Activated CD8-positive, alpha-beta memory T cell treated with anti-CD3 and anti-CD28 coated beads for 36 hours (primary cell): ENCODE results near the gene SAMD4A. TPM values are rescaled to one million over a fixed set of nuclear protein-coding genes. Genes with fewer than 3 reads are reported as not detected.
"Not testable (repeated sequence)": the region's sequence is repeated elsewhere in the genome, so short reads cannot be mapped to it uniquely, and the experiment has no call there.

Experiments
- CTCF ChIA-PET: fragments of 350-600 bp; sonication (Branson Sonifier 250); formaldehyde crosslinking; loops from one replicate; lab custom pipeline; 2021; ENCODE audit warnings: antibody characterized with exemption; lab: Charles Lee
- POLR2A ChIA-PET: fragments of 350-600 bp; sonication (Branson Sonifier 250); formaldehyde crosslinking; loops from one replicate; lab custom pipeline; 2021; ENCODE audit warnings: antibody characterized with exemption; lab: Charles Lee
- total RNA-seq, 2 experiments: library from RNA; stranded (reverse); gene quantifications; one replicate each; pipeline ENCODE4 v1.2.3, GENCODE V29; 2021

The SAMD4A gene
- total RNA-seq, 2 experiments from 2014 or later, result 4.0 to 4.8 TPM

DNA sequence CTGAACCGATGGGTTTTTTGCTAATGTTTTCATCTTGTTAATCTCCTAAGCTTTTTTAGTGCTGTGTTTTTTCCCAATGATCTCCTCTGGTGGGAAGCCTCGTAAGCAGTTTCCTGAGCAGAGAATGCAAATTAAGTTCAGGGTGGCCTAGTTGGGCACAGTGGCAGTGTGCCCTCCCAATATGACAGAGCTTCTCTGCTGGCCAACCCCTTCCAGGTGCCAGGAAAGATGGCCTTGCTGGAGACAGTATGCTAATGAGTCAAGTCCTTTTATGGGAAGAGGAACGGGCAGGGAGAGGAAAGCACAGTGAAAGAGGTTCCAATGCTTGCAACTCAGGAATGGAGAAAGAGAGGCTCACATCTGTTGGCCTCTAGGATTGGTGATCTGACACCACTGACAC lies 219.9 kb downstream of the SAMD4A start:
- ChIA-PET CTCF (no interaction called here), POLR2A (no interaction called here)

DNA sequence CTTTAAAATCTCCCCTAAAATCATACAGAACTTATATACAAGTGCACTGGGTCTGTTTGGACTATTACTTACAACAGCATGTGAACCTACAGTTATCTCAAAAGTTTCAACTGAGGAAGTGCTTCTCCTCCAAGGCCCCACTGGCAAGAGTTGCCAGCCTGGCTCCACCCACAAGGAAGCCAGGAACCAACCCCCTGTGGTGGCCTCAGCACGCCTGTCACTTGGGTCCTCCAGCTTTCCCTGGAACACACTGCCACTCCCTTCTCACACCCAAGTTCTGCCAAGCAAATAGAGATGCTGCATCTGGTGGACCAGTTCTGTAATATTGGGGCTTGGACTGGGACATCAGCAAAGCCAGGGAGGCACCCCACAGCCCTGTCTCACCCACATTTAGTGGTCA lies 220.3 kb downstream of the SAMD4A start:
- POLR2A ChIA-PET, result no interaction called here
- CTCF ChIA-PET, result no interaction called here

DNA sequence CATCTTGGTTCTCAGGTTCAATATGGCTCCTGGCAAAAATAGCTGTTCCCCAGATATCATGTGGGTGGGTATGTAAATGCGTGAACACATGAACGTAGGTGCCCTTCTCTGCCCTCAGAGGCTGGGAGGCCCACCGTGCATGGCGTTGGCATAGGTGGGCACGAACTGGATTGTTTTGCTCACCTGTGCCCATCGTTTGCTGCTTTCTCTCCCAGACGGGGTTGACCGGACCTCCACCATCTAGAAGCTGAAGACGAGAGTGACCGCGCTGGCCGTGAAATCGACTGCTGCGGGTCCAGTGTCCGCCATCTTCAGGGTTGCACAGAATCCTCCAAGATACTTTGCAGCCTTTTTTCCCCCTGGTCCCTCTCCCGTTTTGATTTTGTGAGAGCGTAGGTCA lies 221.8 kb downstream of the SAMD4A start:
- ChIA-PET POLR2A (no interaction called here), CTCF (no interaction called here)

DNA sequence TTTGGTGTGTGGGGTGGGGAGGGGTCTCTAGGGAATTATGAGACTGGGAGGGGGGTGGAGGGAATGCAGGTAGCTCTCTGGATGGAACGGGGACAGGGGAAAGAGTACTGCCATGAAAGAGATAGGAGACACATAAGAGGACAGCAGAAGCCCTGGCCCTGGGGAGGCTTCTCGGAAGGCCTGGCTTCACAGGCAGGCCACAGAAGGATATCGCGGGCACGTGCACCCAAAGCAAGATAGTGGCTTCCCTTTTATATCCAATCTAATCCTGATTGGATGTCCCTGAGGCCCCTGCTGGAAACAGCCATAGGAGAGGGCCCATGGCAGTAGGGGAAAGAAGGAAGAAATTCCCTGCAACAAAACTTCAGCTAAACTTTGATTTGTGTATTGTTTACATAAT lies 222.2 kb downstream of the SAMD4A start:
- ChIA-PET CTCF (no interaction called here), POLR2A (no interaction called here)

DNA sequence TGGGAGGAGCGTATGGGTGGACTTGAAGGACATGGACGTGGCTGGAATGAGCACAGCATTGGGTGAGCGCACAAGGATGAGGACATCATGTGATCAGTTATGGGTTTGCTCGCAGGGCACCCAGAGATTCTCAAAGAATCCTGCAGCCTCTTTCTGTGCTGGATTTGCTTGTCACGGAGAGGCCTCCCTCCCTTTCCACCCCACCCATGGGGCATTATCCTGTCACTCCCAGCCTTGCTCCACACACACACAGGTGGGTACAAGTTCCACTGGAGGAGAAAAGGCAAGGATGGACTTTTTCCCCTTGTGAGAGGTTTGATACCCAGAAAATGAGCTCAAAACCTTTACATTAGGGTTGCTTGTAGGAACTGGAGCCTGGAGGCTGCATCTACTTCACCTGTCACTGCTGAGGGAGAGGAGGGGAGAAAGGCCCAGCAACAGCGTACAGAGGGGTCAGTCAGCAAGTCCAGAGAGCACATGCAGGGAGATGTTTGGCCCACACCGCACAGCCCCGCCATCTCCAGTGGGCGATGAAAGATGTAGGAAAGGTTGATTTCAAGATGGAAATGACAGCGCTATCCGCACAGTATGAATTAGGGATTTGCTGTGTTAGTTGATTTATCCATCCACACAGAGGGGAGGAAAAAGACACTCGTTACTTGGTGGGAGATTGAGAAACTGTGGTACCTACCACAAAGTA lies 223.0 kb downstream of the SAMD4A start:
- ChIA-PET CTCF (interaction anchor here (0.5 kb wide), 1 partner anchor 271 kb away, joined by 4 read pairs; no protein-coding TSS in a partner anchor), POLR2A (no interaction called here)

DNA sequence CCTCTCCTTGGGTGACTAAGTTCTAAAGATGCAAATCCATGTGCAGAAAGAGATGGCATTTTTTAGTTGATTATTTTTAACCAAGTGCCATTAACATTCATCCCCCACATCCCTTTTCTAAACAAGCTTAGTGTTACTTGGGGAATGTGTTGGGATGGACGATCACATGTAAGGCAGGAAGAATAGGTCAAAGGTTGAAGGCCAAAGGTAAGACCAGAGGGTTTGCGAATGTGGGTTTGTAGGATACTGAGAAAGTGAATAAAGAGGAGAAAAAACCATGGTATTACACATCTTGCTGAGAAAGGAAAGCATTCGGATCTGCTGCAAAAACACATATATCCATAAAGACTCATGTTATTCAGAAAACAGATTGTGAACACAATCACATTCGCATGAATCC lies 224.1 kb downstream of the SAMD4A start:
- ChIA-PET POLR2A (no interaction called here), CTCF (interaction anchor here (1.0 kb wide), 1 partner anchor 297 kb away, joined by 7 read pairs; no protein-coding TSS in a partner anchor)

DNA sequence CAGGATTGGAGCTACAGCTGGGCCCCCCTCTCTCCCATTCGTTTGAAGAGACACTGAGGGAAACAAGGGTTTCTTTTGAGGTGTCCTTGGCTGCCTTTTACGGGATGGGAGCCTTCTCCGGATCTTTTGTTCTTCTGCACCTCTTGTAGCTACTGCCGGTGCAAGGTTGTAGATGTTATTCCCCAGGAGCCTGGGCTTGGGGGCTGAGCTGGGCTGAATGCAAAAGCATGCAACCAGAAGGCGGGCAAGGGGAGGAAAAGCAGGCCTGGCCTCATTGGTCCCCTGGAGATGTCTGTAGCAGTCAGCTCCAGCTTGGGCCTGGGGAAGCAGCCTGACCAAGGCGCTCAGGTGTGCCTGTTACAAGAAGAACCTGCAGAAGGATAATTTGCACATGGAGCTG lies 225.4 kb downstream of the SAMD4A start:
- ChIA-PET POLR2A (no interaction called here), CTCF (interaction anchor here (0.8 to 1.4 kb wide), 4 partner anchors 10 to 18 kb away, joined by 3 to 8 read pairs (median 3); no protein-coding TSS in a partner anchor)

DNA sequence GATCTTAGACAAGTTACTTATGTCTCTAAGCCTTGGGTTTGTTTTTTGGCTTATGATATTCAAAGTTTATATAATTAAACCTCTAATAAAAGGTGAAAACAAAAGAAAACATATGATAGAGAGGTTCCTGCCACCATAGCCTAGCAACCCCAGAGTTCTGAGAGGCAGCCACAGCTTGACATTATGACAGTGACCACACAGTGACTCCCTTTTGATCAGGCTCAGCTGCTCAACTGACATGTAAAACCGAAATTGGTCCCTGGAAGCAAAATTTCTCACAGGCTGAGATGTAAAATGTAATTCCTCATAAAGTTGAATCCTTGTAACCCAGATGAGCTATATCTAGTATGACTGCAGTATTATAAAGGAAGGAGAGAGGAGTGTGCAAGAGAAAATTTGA lies 227.2 kb downstream of the SAMD4A start:
- POLR2A ChIA-PET, result no interaction called here
- CTCF ChIA-PET, result interaction anchor here (0.8 to 1.4 kb wide), 2 partner anchors 12 to 19 kb away, joined by 3 read pairs; no protein-coding TSS in a partner anchor

DNA sequence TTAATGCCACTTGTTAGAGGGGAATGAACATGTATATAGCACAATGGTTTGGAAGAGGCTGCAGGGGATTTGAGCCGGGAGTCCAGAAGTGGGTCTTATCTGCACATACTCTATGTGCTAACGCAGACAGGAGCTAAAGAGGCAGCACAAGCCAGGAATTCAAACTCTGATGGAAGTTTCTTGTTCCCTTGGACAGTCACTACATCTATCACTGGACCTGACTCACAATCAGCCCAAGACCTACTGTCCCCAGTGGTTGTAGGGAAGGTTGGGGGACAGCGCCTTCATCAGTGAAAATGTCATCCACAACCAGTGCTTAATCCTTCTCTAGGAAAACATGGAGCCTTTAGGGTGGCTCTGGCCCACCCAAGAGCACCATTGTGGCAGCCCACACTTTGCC lies 227.9 kb downstream of the SAMD4A start:
- POLR2A ChIA-PET, result no interaction called here
- CTCF ChIA-PET, result interaction anchor here (1.4 kb wide), 1 partner anchor 11 kb away, joined by 3 read pairs; no protein-coding TSS in a partner anchor

DNA sequence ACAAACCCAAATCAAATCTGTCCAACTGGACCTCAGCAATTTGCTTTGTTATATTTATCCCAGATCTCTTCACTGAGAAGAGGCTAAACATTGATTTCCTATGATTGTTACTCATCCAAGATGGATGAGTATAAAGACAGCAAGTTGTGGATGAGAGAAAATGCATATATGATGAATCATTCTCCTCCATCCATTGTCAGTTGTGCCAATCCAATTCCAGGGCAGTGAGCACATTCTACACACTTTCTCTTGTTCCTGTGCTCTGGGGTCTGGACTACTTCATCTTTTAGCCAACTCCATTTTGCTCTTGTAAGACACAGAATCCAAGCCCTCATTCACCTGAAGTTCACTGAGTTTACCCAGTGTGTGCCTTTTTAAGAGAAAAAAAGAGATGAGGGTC lies 230.0 kb downstream of the SAMD4A start:
- POLR2A ChIA-PET, result no interaction called here
- CTCF ChIA-PET, result no interaction called here

DNA sequence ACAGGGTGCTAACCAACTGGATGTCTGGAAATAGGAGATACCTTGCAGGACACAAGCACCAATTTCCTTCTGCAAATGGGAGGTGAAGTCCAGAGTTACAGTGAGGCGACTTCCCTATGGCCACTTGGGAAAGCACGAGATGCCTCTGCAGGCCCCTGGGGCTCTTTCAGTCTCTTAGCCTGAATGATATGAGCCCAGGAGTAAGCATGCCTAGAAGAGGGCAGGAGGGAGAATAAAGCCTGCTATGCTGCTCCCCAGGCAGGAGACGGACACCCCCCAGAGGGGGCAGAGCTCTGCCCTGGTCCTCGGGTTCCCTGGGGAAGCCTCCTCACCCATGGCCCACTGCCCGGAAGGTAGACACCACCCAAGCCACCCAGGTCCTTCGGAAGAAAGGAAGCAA lies 230.6 kb downstream of the SAMD4A start:
- CTCF ChIA-PET, result no interaction called here

DNA sequence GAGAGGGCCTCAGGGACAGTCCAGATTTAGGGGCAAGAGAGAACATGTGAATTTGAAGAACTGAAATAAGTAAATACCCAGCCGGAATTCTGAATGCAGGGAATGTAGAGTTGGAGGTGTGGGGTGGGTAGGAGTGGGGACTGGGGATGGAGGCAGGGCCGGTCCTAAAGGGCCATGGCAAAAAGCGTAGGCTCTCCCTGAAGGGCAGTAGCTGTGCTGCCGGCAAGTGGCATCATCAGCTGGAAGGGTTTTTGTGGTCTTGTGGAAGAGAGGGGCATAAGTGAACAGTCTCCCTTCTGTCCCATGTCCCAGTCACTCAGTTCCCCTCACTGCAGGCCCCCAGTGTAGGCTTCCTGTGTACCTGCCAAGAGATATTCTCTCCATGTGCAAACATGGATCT lies 231.1 kb downstream of the SAMD4A start:
- POLR2A ChIA-PET, result no interaction called here
- CTCF ChIA-PET, result no interaction called here

More for the DNA sequence above, 230.6 kb downstream of the SAMD4A start:
- POLR2A ChIA-PET, result no interaction called here

DNA sequence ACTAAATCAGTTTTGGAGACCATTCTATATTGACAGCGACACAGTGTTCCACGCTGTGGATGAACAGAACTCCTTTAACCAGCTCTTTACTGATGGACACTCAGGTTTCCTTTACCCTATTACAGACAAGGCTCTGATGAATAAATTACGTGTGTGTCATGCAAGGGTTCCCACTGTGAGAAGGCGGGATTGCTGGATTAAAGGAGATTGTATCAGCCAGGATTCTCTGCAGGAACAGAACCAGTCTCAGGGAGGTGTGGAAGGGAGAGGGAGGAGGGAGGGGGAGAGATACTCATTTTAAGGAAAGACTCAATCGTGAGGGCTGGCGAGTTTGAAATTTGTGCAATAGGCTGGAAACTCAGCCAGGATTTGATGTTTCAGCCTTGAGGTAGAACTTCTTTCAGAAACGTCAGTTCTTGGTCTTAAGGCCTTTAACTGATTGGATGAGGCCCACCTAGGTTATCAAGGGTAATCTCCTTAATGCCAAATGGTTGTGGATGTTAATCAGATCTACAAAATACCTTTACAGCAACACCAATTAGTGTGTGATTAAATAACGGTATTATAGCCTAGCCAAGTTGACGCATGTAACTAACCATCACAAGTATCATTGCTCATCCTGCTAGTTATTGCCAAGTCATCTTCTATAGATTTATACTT lies 231.7 kb downstream of the SAMD4A start:
- ChIA-PET POLR2A (no interaction called here), CTCF (no interaction called here)

DNA sequence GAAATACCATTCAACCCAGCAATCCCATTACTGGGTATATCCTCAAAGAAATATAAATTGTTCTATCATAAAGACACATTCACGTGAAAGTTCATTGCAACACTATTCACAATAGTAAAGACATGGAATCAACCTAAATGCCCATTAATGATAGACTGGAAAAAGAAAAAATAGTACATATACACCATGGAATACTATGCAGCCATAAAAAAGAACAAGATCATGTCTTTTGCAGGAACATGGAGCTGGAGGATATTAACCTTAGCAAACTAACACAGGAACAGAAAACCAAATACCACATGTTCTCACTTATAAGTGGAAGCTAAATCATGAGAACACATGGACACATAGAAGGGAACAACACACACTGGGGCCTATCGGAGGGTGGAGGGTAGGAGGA lies 234.6 kb downstream of the SAMD4A start:
- CTCF ChIA-PET, POLR2A ChIA-PET: not testable (repeated sequence)

DNA sequence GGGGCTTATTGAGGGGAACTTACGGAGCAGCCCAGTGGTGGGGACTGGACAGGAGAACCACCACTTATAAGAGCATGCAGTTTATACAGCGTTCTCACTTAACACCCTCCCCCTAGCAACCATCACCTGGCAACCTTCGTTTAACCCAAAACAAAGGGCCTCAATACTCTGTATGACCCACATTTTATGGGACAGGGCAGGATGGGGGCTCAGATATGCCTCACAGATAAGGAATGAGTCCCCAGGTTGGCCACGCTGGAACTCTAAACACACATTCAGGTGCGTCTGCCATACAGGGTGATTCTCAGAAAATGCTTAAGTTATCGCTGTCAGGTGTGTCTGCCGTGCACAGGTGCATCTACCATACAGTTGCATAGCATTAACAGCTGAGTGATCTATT lies 236.5 kb downstream of the SAMD4A start:
- ChIA-PET CTCF (interaction anchor here (1.5 to 6.0 kb wide), 4 partner anchors 28 to 239 kb away, joined by 3 to 32 read pairs (median 4); partner anchors contain the start of gene SAMD4A), POLR2A (no interaction called here)

DNA sequence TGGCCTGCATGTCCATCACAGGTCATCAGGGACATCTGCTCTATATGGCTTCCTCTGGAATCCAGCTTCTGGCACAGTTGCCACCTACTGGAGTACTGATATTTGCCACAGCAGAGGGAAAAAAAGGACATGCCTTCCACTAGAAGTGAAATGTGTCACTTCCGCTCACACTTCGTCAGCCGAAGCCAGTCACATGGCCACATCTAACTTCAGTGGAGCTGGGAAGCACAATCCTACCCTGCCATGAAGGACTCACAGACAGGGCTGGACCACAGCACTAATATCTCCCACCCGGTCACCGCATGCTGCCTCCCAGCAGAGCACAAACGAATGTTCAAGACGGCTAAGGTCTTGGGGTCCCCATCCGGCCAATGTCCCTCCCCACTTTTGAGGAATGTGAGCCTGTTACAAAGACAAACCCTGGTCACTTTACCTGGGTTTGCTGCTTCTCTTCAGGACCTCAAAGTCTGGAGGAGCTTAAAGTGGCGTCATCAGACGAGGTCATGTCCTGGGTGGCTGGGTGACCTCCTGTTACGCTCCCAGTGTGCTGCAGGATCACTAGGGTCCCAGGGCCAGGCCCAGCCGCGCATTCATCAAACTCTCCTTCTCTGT lies 237.1 kb downstream of the SAMD4A start:
- POLR2A ChIA-PET, result no interaction called here
- CTCF ChIA-PET, result interaction anchor here (1.4 to 6.0 kb wide), 7 partner anchors 10 to 240 kb away, joined by 3 to 32 read pairs (median 4); partner anchors contain the start of gene SAMD4A

DNA sequence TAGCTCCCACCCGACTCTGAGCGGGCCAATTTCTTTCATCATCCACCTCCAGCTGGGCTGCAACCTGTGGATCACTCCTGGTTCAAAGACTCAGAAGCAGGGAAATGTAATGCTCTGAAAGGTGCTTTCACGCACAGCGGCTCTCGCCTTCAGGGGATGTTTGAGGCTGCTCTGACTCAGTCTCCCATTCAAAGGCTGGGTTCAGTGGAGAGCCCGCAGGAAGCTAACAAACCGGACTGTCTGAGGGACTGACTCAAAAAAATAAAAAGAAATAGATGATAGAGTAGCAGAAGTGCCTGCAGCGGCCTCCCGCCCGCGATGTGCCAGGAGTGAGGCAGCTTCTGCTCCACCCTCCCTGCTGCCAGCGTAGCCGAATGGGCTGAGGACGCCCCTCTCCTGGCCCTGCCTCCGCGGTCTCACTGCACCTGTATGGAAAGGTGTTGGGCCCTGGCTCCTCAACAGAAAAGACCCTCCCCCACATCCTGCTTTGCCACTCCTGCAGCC lies 237.7 kb downstream of the SAMD4A start:
- ChIA-PET POLR2A (no interaction called here), CTCF (interaction anchor here (0.7 to 6.0 kb wide), 8 partner anchors 10 to 312 kb away, joined by 3 to 32 read pairs (median 4); partner anchors contain the start of gene SAMD4A)

DNA sequence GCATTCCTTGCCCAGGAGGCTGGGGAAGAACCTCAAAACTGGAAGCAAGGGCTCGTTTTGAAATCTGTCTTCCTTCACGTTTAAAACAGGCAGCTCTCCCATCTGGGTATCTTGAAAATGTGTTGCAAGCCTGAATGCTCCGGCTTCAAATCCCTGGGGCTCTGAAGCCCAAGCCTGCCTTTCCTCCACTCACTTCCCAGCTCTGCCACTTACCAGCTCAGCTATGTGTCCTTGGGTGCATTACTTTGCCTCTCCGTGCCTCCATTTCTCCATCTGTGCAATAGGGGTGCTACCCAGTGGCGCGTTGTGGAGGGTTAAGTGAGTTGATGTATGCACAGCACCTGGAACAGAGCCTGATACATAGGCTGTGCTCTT lies 238.1 kb downstream of the SAMD4A start:
- ChIA-PET POLR2A (no interaction called here), CTCF (interaction anchor here (0.7 to 6.0 kb wide), 9 partner anchors 9 to 312 kb away, joined by 3 to 32 read pairs (median 3); no protein-coding TSS in a partner anchor)

DNA sequence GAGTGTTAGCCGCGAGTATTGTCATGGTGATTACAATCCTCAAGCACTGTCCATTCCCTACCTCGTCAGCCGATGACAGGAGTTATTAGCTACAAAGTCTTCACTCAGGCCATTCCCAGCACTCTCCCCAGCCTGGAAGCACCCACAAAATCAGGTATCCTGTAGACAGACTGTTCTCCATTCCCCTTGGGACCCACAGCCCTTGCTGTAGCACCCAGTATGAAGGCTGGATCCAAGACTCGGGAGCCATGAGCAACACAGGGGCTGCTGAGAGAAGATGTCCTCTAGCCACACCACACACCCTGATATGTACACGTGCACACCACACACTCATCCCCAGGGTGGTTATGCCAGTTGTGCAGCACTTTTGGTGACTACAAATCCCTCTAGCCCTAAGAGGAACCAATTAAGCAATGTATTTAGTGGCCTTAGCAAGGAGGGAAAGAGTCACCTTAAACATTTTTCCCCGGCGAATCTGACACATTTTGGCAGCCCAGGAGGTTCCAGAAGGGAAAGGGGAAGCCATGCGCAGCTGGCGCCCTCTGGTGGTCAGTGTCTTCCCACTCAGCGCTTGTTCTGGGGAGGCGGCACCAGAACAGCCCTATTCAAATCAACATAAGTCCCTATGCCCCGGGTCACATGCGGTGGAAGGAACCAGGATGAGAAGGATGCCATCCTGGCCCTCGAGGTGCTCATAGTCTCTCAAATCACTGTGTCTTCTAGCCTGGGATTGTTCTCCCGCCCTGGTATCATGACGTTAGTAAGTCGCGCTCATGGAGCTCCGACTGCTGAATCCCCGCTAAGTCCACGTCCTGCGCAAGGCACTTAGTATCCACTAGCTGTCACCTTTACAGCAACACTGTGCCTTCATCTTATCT lies 238.8 kb downstream of the SAMD4A start:
- CTCF ChIA-PET, result interaction anchor here (0.7 to 6.0 kb wide), 15 partner anchors 9 to 313 kb away, joined by 3 to 32 read pairs (median 3); partner anchors contain the start of gene SAMD4A
- POLR2A ChIA-PET, result no interaction called here
